MCF 10A (cell line): ENCODE results near the gene ICE1. TPM values are rescaled to one million over a fixed set of nuclear protein-coding genes. Genes with fewer than 3 reads are reported as not detected.

Experiments
- Bru-seq: library from RNA; stranded (reverse); fragments of 400-500 nt; gene quantifications from one replicate; lab custom pipeline; 2021; lab: Mats Ljungman, UMichigan
- BruChase-seq, 2 experiments: library from RNA; stranded (reverse); fragments of 400-500 nt; gene quantifications; one replicate each; lab custom pipeline; 2021; lab: Mats Ljungman, UMichigan
- BruUV-seq: library from RNA; stranded (reverse); fragments of 400-500 nt; replicated peaks from 2 replicates; lab custom pipeline; 2021; lab: Mats Ljungman, UMichigan
- CTCF ChIA-PET: fragments of 300-600 bp; sonication (Branson Sonifier 250); formaldehyde crosslinking; extraction: SDS; loops from one replicate; lab custom pipeline; 2021; ENCODE audit warnings: antibody characterized with exemption, inconsistent platforms; lab: Yijun Ruan, JAX
- POLR2A ChIA-PET: fragments of 300-600, 350-650 bp; sonication (Branson Sonifier 250); formaldehyde crosslinking; extraction: SDS; loops from one replicate; lab custom pipeline; 2020; ENCODE audit warnings: antibody characterized with exemption, inconsistent platforms; lab: Yijun Ruan, JAX
- DNase-seq: peaks from one replicate; pipeline ENCODE4 v3.0.0-alpha.2; 2018; ENCODE audit not compliant: unreplicated experiment
- H3K27ac Mint-ChIP-seq: one replicate; pipeline ENCODE4 v1.8.0; 2022; ENCODE audit warnings: mild to moderate bottlenecking, low read depth, mixed read lengths; ENCODE audit not compliant: unreplicated experiment
- H3K27me3 Mint-ChIP-seq: one replicate; pipeline ENCODE4 v1.8.0; 2022; ENCODE audit warnings: mixed read lengths; ENCODE audit not compliant: insufficient read depth, unreplicated experiment
- H3K36me3 Mint-ChIP-seq: one replicate; pipeline ENCODE4 v1.8.0; 2022; ENCODE audit warnings: mild to moderate bottlenecking, moderate library complexity, mixed read lengths; ENCODE audit not compliant: insufficient read depth, unreplicated experiment
- H3K4me1 Mint-ChIP-seq: one replicate; pipeline ENCODE4 v1.8.0; 2022; ENCODE audit warnings: mixed read lengths; ENCODE audit not compliant: insufficient read depth, unreplicated experiment
- H3K4me3 Mint-ChIP-seq: one replicate; pipeline ENCODE4 v1.8.0; 2022; ENCODE audit warnings: mild to moderate bottlenecking, moderate library complexity, mixed read lengths; ENCODE audit not compliant: unreplicated experiment
- H3K9me3 Mint-ChIP-seq: one replicate; pipeline ENCODE4 v1.8.0; 2022; ENCODE audit warnings: mixed read lengths; ENCODE audit not compliant: unreplicated experiment
- CTCF ChIP-seq: fragments of 200-600 bp; IDR thresholded peaks from one replicate; pipeline ENCODE4 v1.8.0; 2022; ENCODE audit warnings: antibody characterized with exemption, mild to moderate bottlenecking; ENCODE audit not compliant: unreplicated experiment
- intact Hi-C: fragments of 100-400 bp; cut with micrococcal nuclease; formaldehyde crosslinking; loops from 2 replicates; pipeline ENCODE4 v1.14.1; 2022
- long read RNA-seq: library from polyadenylated mRNA; stranded (forward); transcript quantifications from one replicate; pipeline ENCODE4 v2.0.0, GENCODE V29; 2022
- total RNA-seq: library from RNA; stranded (reverse); gene quantifications from 2 replicates; pipeline ENCODE4 v1.2.3, GENCODE V29; 2022

ICE1 gene
- 25.7 and 28.4 TPM in 2 replicates for total RNA-seq
- Bru-seq, nascent RNA = percentile 90 among the genes with signal in this experiment
- percentile 84 among the genes with signal in this experiment for BruChase-seq, experiment 1, labeled RNA remaining after a 6-hour chase
- BruChase-seq, experiment 2, labeled RNA remaining after a 2-hour chase = percentile 89 among the genes with signal in this experiment
- long read RNA-seq, partial matches to known transcripts = 10 of 13 reads
- long read RNA-seq, other reads (novel, unspliced or antisense) = 1 of 13 reads

DNA sequence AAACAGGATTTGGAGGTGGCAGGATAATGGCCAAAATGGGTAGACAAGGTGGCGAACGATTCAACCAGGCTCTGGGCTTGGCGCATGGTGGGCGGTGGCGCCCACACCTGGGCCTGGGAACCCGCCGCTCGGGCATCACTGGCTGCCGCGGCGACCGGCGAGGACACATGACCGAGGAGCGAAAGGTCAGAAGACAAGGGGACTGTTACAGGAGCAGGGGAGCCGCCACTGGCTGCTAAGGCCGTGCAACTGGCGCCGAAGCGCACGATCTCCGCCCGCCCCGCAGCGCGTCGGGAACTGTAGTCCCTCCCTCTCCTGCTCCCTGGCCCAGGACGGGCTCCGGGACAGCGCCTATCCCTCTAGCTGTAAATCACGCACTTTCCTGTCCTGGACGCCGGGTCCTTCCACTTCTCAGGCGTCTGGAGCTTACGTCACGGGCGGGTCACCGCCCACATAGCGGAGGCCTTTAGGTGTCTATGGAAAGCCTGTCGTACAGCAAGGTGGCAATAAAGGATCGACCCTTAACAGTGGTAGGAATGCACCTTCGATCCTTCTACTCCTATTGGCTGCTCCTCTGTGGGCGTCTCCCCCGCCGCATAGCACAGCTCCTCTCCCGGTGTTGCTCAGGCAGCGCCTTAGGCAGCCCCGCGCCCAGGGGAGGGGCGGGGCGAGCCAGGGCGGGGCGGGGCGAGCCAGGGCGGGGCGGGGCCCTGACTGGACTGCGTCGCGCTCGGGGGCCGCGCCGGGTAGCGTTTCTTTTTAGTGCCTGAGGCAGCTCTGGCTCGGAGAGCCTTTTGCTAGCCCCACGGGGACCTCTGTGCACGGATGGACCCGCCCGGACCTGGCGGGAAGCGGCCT, at the start of gene ICE1:
ICE1 (plus strand) TSS at position 717 of the 858 bp plus-strand sequence. CDS start 239 bp downstream, outside the sequence.
- intact Hi-C loops = no loop called here
- CTCF ChIA-PET = interaction anchor here (0.5 to 8.9 kb wide), 12 partner anchors 18 to 1294 kb away, joined by 3 to 139 read pairs (median 4); partner anchors contain the start of gene ADAMTS16
- peak; percentile 98 for DNase-seq
- no TSS peak for BruUV-seq
- no peak within 1 kb of the TSS for H3K27ac Mint-ChIP-seq
- H3K9me3 Mint-ChIP-seq = no peaks in the 10 kb centered on the region
- peaks cover 11% of the 10 kb centered on the region for H3K4me1 Mint-ChIP-seq
- no peak within 1 kb of the TSS for H3K4me3 Mint-ChIP-seq
- POLR2A ChIA-PET = interaction anchor here (0.5 to 2.5 kb wide), 18 partner anchors 9 to 1291 kb away, joined by 3 to 10 read pairs (median 4); partner anchors contain the start of genes NSUN2, SRD5A1 and TENT4A
- no peak for TF ChIP-seq CTCF
- H3K36me3 Mint-ChIP-seq = peaks cover 14% of the 10 kb centered on the region
- H3K27me3 Mint-ChIP-seq = no peaks in the 10 kb centered on the region

- Mint-ChIP-seq H3K4me3 (no peak overlapping the region), H3K27ac (no peak overlapping the region), H3K36me3 (no peaks in the 10 kb centered on the region), H3K27me3 (no peaks in the 10 kb centered on the region), H3K9me3 (no peaks in the 10 kb centered on the region), H3K4me1 (peaks cover 11% of the 10 kb centered on the region)
- no peak for TF ChIP-seq CTCF
- ChIA-PET POLR2A (no interaction called here), CTCF (interaction anchor here (0.5 kb wide), 1 partner anchor 232 kb away, joined by 4 read pairs; no protein-coding TSS in a partner anchor)
- intact Hi-C loops = no loop called here
- no peak for DNase-seq
- no TSS peak for BruUV-seq
Observed at GRCh38 chr5:5372930-5373329, 49.5 kb upstream of the ICE1 start.

GRCh38 chr5:5373351-5373989, 49.0 kb upstream of the ICE1 start:
- BruUV-seq = no TSS peak
- no peaks in the 10 kb centered on the region for H3K36me3 Mint-ChIP-seq
- intact Hi-C loops = no loop called here
- CTCF ChIA-PET = interaction anchor here (0.5 kb wide), 1 partner anchor 233 kb away, joined by 4 read pairs; no protein-coding TSS in a partner anchor
- peaks cover 11% of the 10 kb centered on the region for H3K4me1 Mint-ChIP-seq
- TF ChIP-seq CTCF = no peak
- no peak overlapping the region for H3K27ac Mint-ChIP-seq
- no peaks in the 10 kb centered on the region for H3K27me3 Mint-ChIP-seq
- DNase-seq = no peak
- H3K9me3 Mint-ChIP-seq = no peaks in the 10 kb centered on the region
- no peak overlapping the region for H3K4me3 Mint-ChIP-seq
- POLR2A ChIA-PET = no interaction called here
